Measurements from ENCODE around the gene CA9. TPM values are rescaled to one million over a fixed set of nuclear protein-coding genes. Genes with fewer than 3 reads are reported as not detected.

Gene CA9
- polyA plus RNA-seq, 1 experiment = 0.13 TPM

- ChIA-PET POLR2A (no interaction called here), CTCF (interaction anchor here (1.4 to 16.4 kb wide), 3 partner anchors 13 to 16 kb away, joined by 5 to 177 read pairs (median 36); no protein-coding TSS in a partner anchor)
- Histone ChIP-seq H3K36me3 (ENCODE audit: control insufficient read depth, insufficient read depth, low read length) (peaks cover 61% of the 10 kb centered on the region), H3K4me3 (ENCODE audit: low read depth, low read length) (no peak overlapping the region), H3K27me3 (ENCODE audit: control insufficient read depth, insufficient read depth, low read length) (no peaks in the 10 kb centered on the region)
- no peak for TF ChIP-seq CTCF (IDR thresholded peaks at IDR 0.05; ENCODE audit: insufficient read depth, low read depth, low read length)
- no peak for DNase-seq (ENCODE audit: low read depth)
Measured at GRCh38 chr9:35713578-35713977, 39.9 kb downstream of the CA9 start.

- DNase-seq (ENCODE audit: low read depth) = no peak
- CTCF ChIA-PET = interaction anchor here (0.9 to 16.4 kb wide), 5 partner anchors 13 to 111 kb away, joined by 3 to 177 read pairs (median 3); no protein-coding TSS in a partner anchor
- POLR2A ChIA-PET = no interaction called here
Measured at GRCh38 chr9:35714123-35714522, 40.4 kb downstream of the CA9 start.

GRCh38 chr9:35714579-35715252 is 41.0 kb downstream of the CA9 start:
- no peak for DNase-seq (ENCODE audit: low read depth)
- peaks cover 72% of the 10 kb centered on the region for H3K36me3 ChIP-seq (ENCODE audit: control insufficient read depth, insufficient read depth, low read length)
- POLR2A ChIA-PET = no interaction called here
- no peaks in the 10 kb centered on the region for H3K27me3 ChIP-seq (ENCODE audit: control insufficient read depth, insufficient read depth, low read length)
- no peak overlapping the region for H3K4me3 ChIP-seq (ENCODE audit: low read depth, low read length)
- CTCF ChIA-PET = interaction anchor here (0.9 to 16.4 kb wide), 5 partner anchors 12 to 111 kb away, joined by 3 to 177 read pairs (median 3); no protein-coding TSS in a partner anchor
- TF ChIP-seq CTCF (IDR thresholded peaks at IDR 0.05; ENCODE audit: insufficient read depth, low read depth, low read length) = no peak

More at GRCh38 chr9:35714123-35714522, 40.4 kb downstream of the CA9 start:
- no peak for TF ChIP-seq CTCF (IDR thresholded peaks at IDR 0.05; ENCODE audit: insufficient read depth, low read depth, low read length)
- Histone ChIP-seq H3K27me3 (ENCODE audit: control insufficient read depth, insufficient read depth, low read length) (no peaks in the 10 kb centered on the region), H3K4me3 (ENCODE audit: low read depth, low read length) (no peak overlapping the region), H3K36me3 (ENCODE audit: control insufficient read depth, insufficient read depth, low read length) (peaks cover 66% of the 10 kb centered on the region)

- ChIA-PET POLR2A (no interaction called here), CTCF (interaction anchor here (1.0 to 16.4 kb wide), 3 partner anchors 8 to 19 kb away, joined by 5 to 177 read pairs (median 36); no protein-coding TSS in a partner anchor)
- Histone ChIP-seq H3K36me3 (ENCODE audit: control insufficient read depth, insufficient read depth, low read length) (peaks cover 75% of the 10 kb centered on the region), H3K4me3 (ENCODE audit: low read depth, low read length) (no peak overlapping the region), H3K27me3 (ENCODE audit: control insufficient read depth, insufficient read depth, low read length) (no peaks in the 10 kb centered on the region)
- TF ChIP-seq CTCF (IDR thresholded peaks at IDR 0.05; ENCODE audit: insufficient read depth, low read depth, low read length) = no peak
- no peak for DNase-seq (ENCODE audit: low read depth)
Measured at GRCh38 chr9:35716230-35716629, 42.5 kb downstream of the CA9 start.

- POLR2A ChIA-PET = interaction anchor here (1.1 kb wide), 1 partner anchor 11 kb away, joined by 3 read pairs; no protein-coding TSS in a partner anchor
- CTCF ChIA-PET = interaction anchor here (1.0 to 16.4 kb wide), 3 partner anchors 9 to 20 kb away, joined by 5 to 177 read pairs (median 36); no protein-coding TSS in a partner anchor
- no peak for TF ChIP-seq CTCF (IDR thresholded peaks at IDR 0.05; ENCODE audit: insufficient read depth, low read depth, low read length)
- H3K4me3 ChIP-seq (ENCODE audit: low read depth, low read length) = no peak overlapping the region
- H3K27me3 ChIP-seq (ENCODE audit: control insufficient read depth, insufficient read depth, low read length) = no peaks in the 10 kb centered on the region
- peaks cover 77% of the 10 kb centered on the region for H3K36me3 ChIP-seq (ENCODE audit: control insufficient read depth, insufficient read depth, low read length)
- no peak for DNase-seq (ENCODE audit: low read depth)
Measured at GRCh38 chr9:35717132-35717870, 43.6 kb downstream of the CA9 start.
